ENCODE measurements around the gene PACSIN2. TPM values are rescaled to one million over a fixed set of nuclear protein-coding genes. Genes with fewer than 3 reads are reported as not detected.

Gene PACSIN2
- total RNA-seq, 4 donors from 2014 or later = 25.8 to 46.0 (median 27.8) TPM

- H3K36me3 ChIP-seq = peaks cover 0 to 5% (median 0%) of the 10 kb centered on the region in 3 donors
- H3K4me3 ChIP-seq = no peak overlapping the region
- H3K4me1 ChIP-seq = peaks cover 20 to 71% (median 36%) of the 10 kb centered on the region in 3 donors
- intact Hi-C loops (cut with DNase I) = no loop called here
- peak overlapping the region in 2 of 4 donors; percentile 46 to 71 for H3K27ac ChIP-seq
- no peak for TF ChIP-seq POLR2A (IDR thresholded peaks at IDR 0.05)
- TF ChIP-seq CTCF (IDR thresholded peaks at IDR 0.05) = no peak
- DNase-seq = no peak
- H3K27me3 ChIP-seq = no peaks in the 10 kb centered on the region
- WGBS, 2 donors = 78 to 80% methylated on average over 5 of the region's 5 CpGs
- H3K9me3 ChIP-seq = no peaks in the 10 kb centered on the region
Measured at GRCh38 chr22:42950281-42950680, 64.7 kb downstream of the PACSIN2 start.

GRCh38 chr22:42949159-42949558 lies 65.8 kb downstream of the PACSIN2 start:
- intact Hi-C loops (cut with DNase I) = no loop called here
- Histone ChIP-seq H3K4me3 (no peak overlapping the region), H3K4me1 (peaks cover 20 to 82% (median 40%) of the 10 kb centered on the region in 3 donors), H3K27me3 (no peaks in the 10 kb centered on the region), H3K27ac (peak overlapping the region; percentile 7 to 71 (median 50)), H3K9me3 (no peaks in the 10 kb centered on the region), H3K36me3 (peaks cover 0 to 5% (median 0%) of the 10 kb centered on the region in 3 donors)
- no peak for DNase-seq
- WGBS, 2 donors = 64 to 65% methylated on average over 6 of the region's 6 CpGs
- TF ChIP-seq POLR2A (IDR thresholded peaks at IDR 0.05) (no peak), CTCF (IDR thresholded peaks at IDR 0.05) (no peak)

- no peak for DNase-seq
- Histone ChIP-seq H3K9me3 (no peaks in the 10 kb centered on the region), H3K4me1 (peaks cover 20 to 91% (median 42%) of the 10 kb centered on the region in 3 donors), H3K27me3 (no peaks in the 10 kb centered on the region), H3K27ac (peak overlapping the region in 2 of 4 donors; percentile 48 to 71), H3K36me3 (peaks cover 0 to 5% (median 0%) of the 10 kb centered on the region in 3 donors), H3K4me3 (no peak overlapping the region)
- intact Hi-C loops (cut with DNase I) = no loop called here
- TF ChIP-seq POLR2A (IDR thresholded peaks at IDR 0.05) (no peak), CTCF (IDR thresholded peaks at IDR 0.05) (no peak)
- 71 to 72% methylated on average over 2 of the region's 2 CpGs for WGBS, 2 donors
Measured at GRCh38 chr22:42948294-42948693, 66.7 kb downstream of the PACSIN2 start.

- no peak for DNase-seq
- intact Hi-C loops (cut with DNase I) = no loop called here
- TF ChIP-seq CTCF (IDR thresholded peaks at IDR 0.05) (no peak), POLR2A (IDR thresholded peaks at IDR 0.05) (no peak)
- Histone ChIP-seq H3K27ac (peak overlapping the region in 3 of 4 donors; percentile 51 to 71 (median 66)), H3K4me1 (peaks cover 20 to 97% (median 43%) of the 10 kb centered on the region in 3 donors), H3K27me3 (no peaks in the 10 kb centered on the region), H3K9me3 (no peaks in the 10 kb centered on the region), H3K36me3 (peaks cover 0 to 5% (median 0%) of the 10 kb centered on the region in 3 donors), H3K4me3 (no peak overlapping the region)
- WGBS, 2 donors = 45 to 55% methylated on average over 7 to 9 of the region's 13 CpGs
Measured at GRCh38 chr22:42947211-42947990, 67.5 kb downstream of the PACSIN2 start.

- Histone ChIP-seq H3K27ac (peak overlapping the region in 3 of 4 donors; percentile 51 to 71 (median 66)), H3K36me3 (peaks cover 0 to 5% (median 0%) of the 10 kb centered on the region in 3 donors), H3K27me3 (no peaks in the 10 kb centered on the region), H3K4me3 (no peak overlapping the region), H3K4me1 (peaks cover 20 to 93% (median 43%) of the 10 kb centered on the region in 3 donors), H3K9me3 (no peaks in the 10 kb centered on the region)
- intact Hi-C loops (cut with DNase I) = no loop called here
- 80 to 82% methylated on average over 8 to 16 of the region's 16 CpGs for WGBS, 2 donors
- no peak for DNase-seq
- TF ChIP-seq CTCF (IDR thresholded peaks at IDR 0.05) (no peak), POLR2A (IDR thresholded peaks at IDR 0.05) (no peak)
Measured at GRCh38 chr22:42946546-42947198, 68.3 kb downstream of the PACSIN2 start.

Data from esophagus squamous epithelium (tissue), 5 donors.